ENCODE results near the gene ID2.

DNA sequence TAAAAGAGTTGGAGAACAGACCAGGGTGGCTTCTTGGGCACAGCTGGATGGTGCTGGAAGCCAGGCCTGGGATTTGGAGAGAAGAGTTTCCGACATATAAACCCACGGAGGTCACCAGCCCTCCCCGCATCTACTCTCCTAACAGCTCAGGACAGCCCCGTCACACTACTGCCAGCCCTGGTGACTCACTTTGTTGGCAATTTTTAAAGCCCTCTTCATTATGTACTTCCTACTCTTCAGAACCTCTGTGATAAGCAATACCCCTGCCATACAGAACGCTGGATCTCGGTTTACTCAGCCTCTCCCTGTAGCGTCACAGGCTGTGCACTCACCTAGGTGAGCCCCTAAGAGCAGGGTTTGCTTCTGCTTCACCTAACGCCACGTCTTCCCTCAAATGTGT, 48.1 kb downstream of the ID2 start:
- TF ChIP-seq POLR2A (IDR thresholded peaks at IDR 0.05), result no peak
- TF ChIP-seq, protein P1, sequence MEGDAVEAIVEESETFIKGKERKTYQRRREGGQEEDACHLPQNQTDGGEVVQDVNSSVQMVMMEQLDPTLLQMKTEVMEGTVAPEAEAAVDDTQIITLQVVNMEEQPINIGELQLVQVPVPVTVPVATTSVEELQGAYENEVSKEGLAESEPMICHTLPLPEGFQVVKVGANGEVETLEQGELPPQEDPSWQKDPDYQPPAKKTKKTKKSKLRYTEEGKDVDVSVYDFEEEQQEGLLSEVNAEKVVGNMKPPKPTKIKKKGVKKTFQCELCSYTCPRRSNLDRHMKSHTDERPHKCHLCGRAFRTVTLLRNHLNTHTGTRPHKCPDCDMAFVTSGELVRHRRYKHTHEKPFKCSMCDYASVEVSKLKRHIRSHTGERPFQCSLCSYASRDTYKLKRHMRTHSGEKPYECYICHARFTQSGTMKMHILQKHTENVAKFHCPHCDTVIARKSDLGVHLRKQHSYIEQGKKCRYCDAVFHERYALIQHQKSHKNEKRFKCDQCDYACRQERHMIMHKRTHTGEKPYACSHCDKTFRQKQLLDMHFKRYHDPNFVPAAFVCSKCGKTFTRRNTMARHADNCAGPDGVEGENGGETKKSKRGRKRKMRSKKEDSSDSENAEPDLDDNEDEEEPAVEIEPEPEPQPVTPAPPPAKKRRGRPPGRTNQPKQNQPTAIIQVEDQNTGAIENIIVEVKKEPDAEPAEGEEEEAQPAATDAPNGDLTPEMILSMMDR (IDR thresholded peaks at IDR 0.05), result no peak
